IMR-90 (cell line): ENCODE data around the gene ZNF831.

ENCODE experiments used
- CEBPB ChIP-seq: IDR thresholded peaks from 2 replicates; pipeline ENCODE4 v1.6.1; 2012; ENCODE audit warnings: low read depth, low read length, improper control_type of control experiment
- CHD1 ChIP-seq: IDR thresholded peaks from 2 replicates; pipeline ENCODE4 v1.6.1; 2012; ENCODE audit warnings: low read depth, low read length, improper control_type of control experiment
- FOS ChIP-seq: fragments of 150-350 bp; IDR thresholded peaks from 2 replicates; pipeline ENCODE4 v1.6.1; 2016; ENCODE audit warnings: low read depth, low read length
- MXI1 ChIP-seq: IDR thresholded peaks from 2 replicates; pipeline ENCODE4 v1.6.1; 2012; ENCODE audit warnings: low read depth, mild to moderate bottlenecking, low read length, moderate library complexity, borderline replicate concordance
- POLR2A ChIP-seq: IDR thresholded peaks from 2 replicates; pipeline ENCODE4 v1.6.1; 2012; ENCODE audit warnings: mild to moderate bottlenecking, low read depth, low read length
- RAD21 ChIP-seq: IDR thresholded peaks from 2 replicates; pipeline ENCODE4 v1.6.1; 2012; ENCODE audit warnings: low read length, improper control_type of control experiment
- TF ChIP-seq, protein P1 (sequence below): conservative IDR thresholded peaks from 2 replicates; pipeline ENCODE4 v1.5.1; 2012; ENCODE audit warnings: mild to moderate bottlenecking, low read depth, low read length, improper control_type of control experiment
- TF ChIP-seq, protein P2 (sequence below): fragments of 150-350 bp; IDR thresholded peaks from 2 replicates; pipeline ENCODE4 v1.6.1; 2016; ENCODE audit warnings: low read depth, mild to moderate bottlenecking, low read length, moderate library complexity, borderline replicate concordance
- TF ChIP-seq, protein P3 (sequence below): fragments of 150-350 bp; IDR thresholded peaks from 2 replicates; pipeline ENCODE4 v1.6.1; 2017; ENCODE audit warnings: mild to moderate bottlenecking, antibody characterized with exemption, low read length, low read depth

DNA sequence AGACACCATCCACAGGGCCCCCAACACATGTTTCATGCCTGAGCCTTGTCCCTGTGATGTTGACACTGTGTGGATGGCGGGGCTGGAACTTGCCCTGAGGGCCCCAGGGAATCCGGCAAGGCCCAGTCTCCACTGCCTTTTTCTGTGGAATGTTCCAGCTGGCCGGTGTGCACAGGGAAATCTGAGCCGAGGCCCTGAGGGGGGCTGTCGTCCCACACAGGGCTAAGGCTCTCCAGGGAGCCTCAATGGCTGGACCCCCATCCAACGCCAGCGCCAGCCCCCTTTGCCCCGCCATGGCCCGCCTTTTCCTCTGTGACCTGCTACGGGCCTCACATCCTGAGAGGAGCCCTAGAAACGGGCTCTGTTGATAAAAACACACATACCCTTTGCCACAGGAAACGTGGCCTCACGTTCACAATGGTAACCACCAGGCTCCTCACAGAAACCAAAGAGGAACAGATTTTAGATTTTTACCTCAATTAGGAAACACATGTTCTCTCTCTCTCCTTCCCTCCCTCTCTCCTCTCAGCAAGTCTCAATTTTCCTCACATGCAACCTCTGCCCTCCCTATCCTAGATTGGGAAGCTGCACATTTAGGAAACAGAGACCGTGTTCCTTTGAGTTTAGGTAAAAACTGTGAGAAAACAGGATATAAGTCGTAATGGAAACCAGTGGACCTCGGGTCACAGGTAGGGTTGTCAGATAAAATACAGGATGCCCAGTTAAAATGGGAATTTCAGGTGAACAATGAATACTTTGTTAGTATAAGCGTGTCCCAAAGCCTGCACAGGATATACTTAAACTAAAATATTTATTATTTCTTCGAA lies 13.7 kb upstream of the ZNF831 start:
- TF ChIP-seq, protein P1, sequence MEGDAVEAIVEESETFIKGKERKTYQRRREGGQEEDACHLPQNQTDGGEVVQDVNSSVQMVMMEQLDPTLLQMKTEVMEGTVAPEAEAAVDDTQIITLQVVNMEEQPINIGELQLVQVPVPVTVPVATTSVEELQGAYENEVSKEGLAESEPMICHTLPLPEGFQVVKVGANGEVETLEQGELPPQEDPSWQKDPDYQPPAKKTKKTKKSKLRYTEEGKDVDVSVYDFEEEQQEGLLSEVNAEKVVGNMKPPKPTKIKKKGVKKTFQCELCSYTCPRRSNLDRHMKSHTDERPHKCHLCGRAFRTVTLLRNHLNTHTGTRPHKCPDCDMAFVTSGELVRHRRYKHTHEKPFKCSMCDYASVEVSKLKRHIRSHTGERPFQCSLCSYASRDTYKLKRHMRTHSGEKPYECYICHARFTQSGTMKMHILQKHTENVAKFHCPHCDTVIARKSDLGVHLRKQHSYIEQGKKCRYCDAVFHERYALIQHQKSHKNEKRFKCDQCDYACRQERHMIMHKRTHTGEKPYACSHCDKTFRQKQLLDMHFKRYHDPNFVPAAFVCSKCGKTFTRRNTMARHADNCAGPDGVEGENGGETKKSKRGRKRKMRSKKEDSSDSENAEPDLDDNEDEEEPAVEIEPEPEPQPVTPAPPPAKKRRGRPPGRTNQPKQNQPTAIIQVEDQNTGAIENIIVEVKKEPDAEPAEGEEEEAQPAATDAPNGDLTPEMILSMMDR = no peak
- TF ChIP-seq POLR2A (no peak), RAD21 (no peak), MXI1 (no peak), FOS (no peak), CEBPB (no peak), CHD1 (no peak)
- TF ChIP-seq, protein P2, sequence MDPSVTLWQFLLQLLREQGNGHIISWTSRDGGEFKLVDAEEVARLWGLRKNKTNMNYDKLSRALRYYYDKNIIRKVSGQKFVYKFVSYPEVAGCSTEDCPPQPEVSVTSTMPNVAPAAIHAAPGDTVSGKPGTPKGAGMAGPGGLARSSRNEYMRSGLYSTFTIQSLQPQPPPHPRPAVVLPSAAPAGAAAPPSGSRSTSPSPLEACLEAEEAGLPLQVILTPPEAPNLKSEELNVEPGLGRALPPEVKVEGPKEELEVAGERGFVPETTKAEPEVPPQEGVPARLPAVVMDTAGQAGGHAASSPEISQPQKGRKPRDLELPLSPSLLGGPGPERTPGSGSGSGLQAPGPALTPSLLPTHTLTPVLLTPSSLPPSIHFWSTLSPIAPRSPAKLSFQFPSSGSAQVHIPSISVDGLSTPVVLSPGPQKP = no peak
- TF ChIP-seq, protein P3, sequence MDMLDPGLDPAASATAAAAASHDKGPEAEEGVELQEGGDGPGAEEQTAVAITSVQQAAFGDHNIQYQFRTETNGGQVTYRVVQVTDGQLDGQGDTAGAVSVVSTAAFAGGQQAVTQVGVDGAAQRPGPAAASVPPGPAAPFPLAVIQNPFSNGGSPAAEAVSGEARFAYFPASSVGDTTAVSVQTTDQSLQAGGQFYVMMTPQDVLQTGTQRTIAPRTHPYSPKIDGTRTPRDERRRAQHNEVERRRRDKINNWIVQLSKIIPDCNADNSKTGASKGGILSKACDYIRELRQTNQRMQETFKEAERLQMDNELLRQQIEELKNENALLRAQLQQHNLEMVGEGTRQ = no peak
